H1 (cell line): ENCODE measurements around the gene ENTPD5. TPM values are rescaled to one million over a fixed set of nuclear protein-coding genes. Genes with fewer than 3 reads are reported as not detected.

Source experiments
- CTCF ChIA-PET: fragments of 300-600 bp; sonication (Branson Sonifier 250); formaldehyde crosslinking; loops from one replicate; lab custom pipeline; 2021; ENCODE audit not compliant: partially characterized antibody; lab: Charles Lee
- POLR2A ChIA-PET: fragments of 300-600 bp; sonication (Branson Sonifier 250); formaldehyde crosslinking; loops from one replicate; lab custom pipeline; 2021; ENCODE audit warnings: inconsistent platforms; ENCODE audit not compliant: partially characterized antibody; lab: Charles Lee
- DNase-seq, 2 experiments: peaks; one replicate each; pipeline versions ENCODE4 v3.0.0 to v3.0.0-alpha.2; 2010 to 2022; ENCODE audit warnings: low spot score in 2 of 2, low read depth in 1 of 2, mixed read lengths in 1 of 2
- FAIRE-seq: peaks from 2 replicates; lab custom pipeline; 2011; peaks lifted over from hg19 to GRCh38; lab: Jason Lieb, UNC
- H2AFZ ChIP-seq: 2 replicates; pipeline ENCODE4 v1.8.1; 2012; ENCODE audit warnings: low read length, inconsistent platforms
- H2AK5ac ChIP-seq: 2 replicates; pipeline ENCODE4 v1.6.1; 2013; ENCODE audit warnings: low read depth, low read length
- H2BK120ac ChIP-seq: replicated peaks from 2 replicates; pipeline ENCODE3; 2013; ENCODE audit warnings: low read depth, low read length, inconsistent platforms
- H2BK12ac ChIP-seq: 2 replicates; pipeline ENCODE4 v1.6.1; 2013; ENCODE audit warnings: low read depth, low read length
- H2BK15ac ChIP-seq: 2 replicates; pipeline ENCODE4 v1.6.1; 2013; ENCODE audit warnings: low read length
- H2BK20ac ChIP-seq: 2 replicates; pipeline ENCODE4 v1.6.1; 2013; ENCODE audit warnings: low read length
- H2BK5ac ChIP-seq: 2 replicates; pipeline ENCODE4 v1.6.1; 2013; ENCODE audit warnings: low read depth, low read length
- H3K14ac ChIP-seq: 2 replicates; pipeline ENCODE4 v1.6.1; 2013; ENCODE audit warnings: inconsistent platforms; ENCODE audit not compliant: insufficient read length
- H3K18ac ChIP-seq: 2 replicates; pipeline ENCODE4 v1.6.1; 2013; ENCODE audit warnings: low read length; ENCODE audit errors: extremely low read depth
- H3K23ac ChIP-seq: 2 replicates; pipeline ENCODE4 v1.6.1; 2013; ENCODE audit warnings: inconsistent platforms; ENCODE audit not compliant: insufficient read length
- H3K23me2 ChIP-seq: 2 replicates; pipeline ENCODE4 v1.6.1; 2013; ENCODE audit warnings: low read depth, low read length
- H3K27ac ChIP-seq: 2 replicates; pipeline ENCODE4 v1.6.1; 2011; ENCODE audit warnings: low read depth, low read length, inconsistent platforms
- H3K27me3 ChIP-seq, 4 experiments: replicated peaks in 1 of 4; 1 replicate in 1 of 4; 2 replicates in 3 of 4; pipeline versions ENCODE4 v1.6.1 to v1.8.1; 2011 to 2013; ENCODE audit warnings: low read length in 3 of 4, mild to moderate bottlenecking in 3 of 4, inconsistent platforms in 2 of 4, mixed read lengths in 2 of 4, moderate library complexity in 1 of 4; ENCODE audit not compliant: control insufficient read depth in 3 of 4, insufficient read depth in 3 of 4; ENCODE audit errors: extremely low read depth in 1 of 4
- H3K36me3 ChIP-seq, 4 experiments: 2 replicates each; pipeline versions ENCODE4 v1.6.1 to v1.8.1; 2011 to 2013; ENCODE audit warnings: mild to moderate bottlenecking in 4 of 4, low read length in 3 of 4, moderate library complexity in 2 of 4, control low read depth in 1 of 4, inconsistent platforms in 1 of 4; ENCODE audit not compliant: insufficient read depth in 4 of 4, control insufficient read depth in 2 of 4
- H3K4ac ChIP-seq: replicated peaks from 2 replicates; pipeline ENCODE3; 2013; ENCODE audit warnings: low read length, low read depth, mixed read lengths, inconsistent platforms; ENCODE audit not compliant: insufficient read length
- H3K4me1 ChIP-seq, 4 experiments: replicated peaks in 1 of 4; 1 replicate in 1 of 4; 2 replicates in 3 of 4; pipeline versions ENCODE4 v1.6.1 to v1.8.1; 2011 to 2013; ENCODE audit warnings: low read length in 3 of 4, inconsistent platforms in 2 of 4, mixed read lengths in 1 of 4; ENCODE audit not compliant: insufficient read depth in 4 of 4, control insufficient read depth in 3 of 4
- H3K4me2 ChIP-seq, 2 experiments: 2 replicates each; pipeline versions ENCODE4 v1.6.1 to v1.8.1; 2011 to 2013; ENCODE audit warnings: low read depth in 2 of 2, low read length in 2 of 2, control low read depth in 1 of 2, inconsistent platforms in 1 of 2, mild to moderate bottlenecking in 1 of 2; ENCODE audit not compliant: insufficient read depth in 1 of 2
- H3K4me3 ChIP-seq, 4 experiments: fragments of 200-600, 300-600 bp in 1 of 4; sonication (generic), shearing (Covaris generic), sonication (Bioruptor Twin) in 1 of 4; 2 replicates each; pipeline versions ENCODE4 v1.5.1 to v1.8.1; 2011 to 2016; ENCODE audit warnings: low read length in 4 of 4, low read depth in 3 of 4, control low read depth in 2 of 4, inconsistent platforms in 2 of 4, mild to moderate bottlenecking in 2 of 4, mixed read lengths in 1 of 4, moderate library complexity in 1 of 4; ENCODE audit not compliant: insufficient read depth in 2 of 4; ENCODE audit errors: extremely low read depth in 1 of 4
- H3K56ac ChIP-seq: replicated peaks from 2 replicates; pipeline ENCODE3; 2013; ENCODE audit warnings: low read depth, mild to moderate bottlenecking, mixed read lengths, low read length, inconsistent platforms; ENCODE audit not compliant: insufficient read length
- H3K79me1 ChIP-seq: 2 replicates; pipeline ENCODE4 v1.6.1; 2013; ENCODE audit warnings: low read depth, low read length, control low read depth
- H3K79me2 ChIP-seq, 2 experiments: 2 replicates each; pipeline versions ENCODE4 v1.6.1 to v1.8.1; 2012 to 2013; ENCODE audit warnings: low read length in 2 of 2, mild to moderate bottlenecking in 2 of 2, inconsistent platforms in 1 of 2; ENCODE audit not compliant: insufficient read depth in 2 of 2, control insufficient read depth in 1 of 2
- H3K9ac ChIP-seq, 4 experiments: replicated peaks in 1 of 4; 1 replicate in 1 of 4; 2 replicates in 3 of 4; pipeline versions ENCODE4 v1.6.1 to v1.8.1; 2011 to 2013; ENCODE audit warnings: low read depth in 3 of 4, low read length in 3 of 4, control low read depth in 2 of 4, mild to moderate bottlenecking in 2 of 4, moderate library complexity in 2 of 4, inconsistent platforms in 1 of 4; ENCODE audit errors: extremely low read depth in 1 of 4
- H3K9me3 ChIP-seq, 2 experiments: 2 replicates each; pipeline versions ENCODE4 v1.6.1 to v1.8.1; 2012 to 2013; ENCODE audit warnings: mild to moderate bottlenecking in 2 of 2, moderate library complexity in 2 of 2, control low read depth in 1 of 2, inconsistent platforms in 1 of 2, low read depth in 1 of 2, low read length in 1 of 2, mixed read lengths in 1 of 2; ENCODE audit not compliant: insufficient read depth in 2 of 2
- H4K20me1 ChIP-seq, 2 experiments: replicated peaks in 1 of 2; 2 replicates each; pipeline versions ENCODE3 to v1.8.1; 2011 to 2013; ENCODE audit warnings: inconsistent platforms in 2 of 2, low read length in 2 of 2, mild to moderate bottlenecking in 1 of 2; ENCODE audit not compliant: insufficient read depth in 2 of 2, control insufficient read depth in 1 of 2
- H4K5ac ChIP-seq: 2 replicates; pipeline ENCODE4 v1.6.1; 2013; ENCODE audit warnings: low read length, low read depth, mixed read lengths, inconsistent platforms; ENCODE audit not compliant: insufficient read length
- H4K8ac ChIP-seq: 2 replicates; pipeline ENCODE4 v1.8.0; 2013; ENCODE audit warnings: mild to moderate bottlenecking, moderate library complexity, low read length, inconsistent platforms; ENCODE audit not compliant: insufficient read depth; ENCODE audit errors: extremely low read depth
- H4K91ac ChIP-seq: replicated peaks from 2 replicates; pipeline ENCODE3; 2013; ENCODE audit warnings: low read length, mixed read lengths, inconsistent platforms; ENCODE audit not compliant: insufficient read length
- BACH1 ChIP-seq: IDR thresholded peaks from 2 replicates; pipeline ENCODE4 v1.6.1; 2012; ENCODE audit warnings: low read length, improper control_type of control experiment
- CEBPB ChIP-seq: IDR thresholded peaks from 2 replicates; pipeline ENCODE4 v1.6.1; 2012; ENCODE audit warnings: low read depth, low read length
- CREB1 ChIP-seq: IDR thresholded peaks from 2 replicates; pipeline ENCODE4 v1.6.1; 2012; ENCODE audit warnings: inconsistent platforms
- FOSL1 ChIP-seq: IDR thresholded peaks from 2 replicates; pipeline ENCODE4 v1.6.1; 2011; ENCODE audit warnings: mild to moderate bottlenecking, low read depth, low read length, moderate library complexity; ENCODE audit not compliant: insufficient read depth
- KDM5A ChIP-seq: fragments of 200-600 bp; IDR thresholded peaks from 2 replicates; pipeline ENCODE4 v1.7.1; 2012; ENCODE audit warnings: mild to moderate bottlenecking, low read length, inconsistent platforms, mixed read lengths
- NANOG ChIP-seq: IDR thresholded peaks from 2 replicates; pipeline ENCODE4 v1.6.1; 2011; ENCODE audit warnings: low read length, low read depth, mild to moderate bottlenecking, inconsistent platforms; ENCODE audit not compliant: insufficient read depth, poor library complexity, severe bottlenecking
- POLR2A ChIP-seq, 2 experiments: IDR thresholded peaks; 1 replicate in 1 of 2; 2 replicates in 1 of 2; pipeline ENCODE4 v1.6.1; 2011; ENCODE audit warnings: low read depth in 2 of 2, low read length in 2 of 2, mild to moderate bottlenecking in 2 of 2; ENCODE audit errors: control extremely low read depth in 1 of 2
- POLR2AphosphoS5 ChIP-seq: IDR thresholded peaks from 2 replicates; pipeline ENCODE4 v1.6.1; 2011; ENCODE audit warnings: low read depth, low read length
- RFX5 ChIP-seq: IDR thresholded peaks from 2 replicates; pipeline ENCODE4 v1.6.1; 2011; ENCODE audit warnings: low read depth, low read length, improper control_type of control experiment, borderline replicate concordance
- SIN3A ChIP-seq, 2 experiments: IDR thresholded peaks in 1 of 2; conservative IDR thresholded peaks in 1 of 2; 2 replicates each; pipeline ENCODE4 v1.6.1; 2011 to 2012; ENCODE audit warnings: low read length in 2 of 2, improper control_type of control experiment in 1 of 2, low read depth in 1 of 2, mild to moderate bottlenecking in 1 of 2
- SIX5 ChIP-seq: IDR thresholded peaks from 2 replicates; pipeline ENCODE4 v1.6.1; 2011; ENCODE audit warnings: mild to moderate bottlenecking, low read depth, low read length
- TAF7 ChIP-seq: optimal IDR thresholded peaks from 2 replicates; pipeline ENCODE3; 2011; ENCODE audit warnings: low read depth, mild to moderate bottlenecking, inconsistent platforms, low read length, moderate library complexity, borderline replicate concordance
- TCF12 ChIP-seq: IDR thresholded peaks from 2 replicates; pipeline ENCODE4 v1.6.1; 2011; ENCODE audit warnings: low read depth, mild to moderate bottlenecking, low read length
- TEAD4 ChIP-seq: IDR thresholded peaks from 2 replicates; pipeline ENCODE4 v1.6.1; 2012; ENCODE audit warnings: low read depth, low read length, inconsistent platforms, mixed read lengths
- WGBS, 2 experiments: shearing (Covaris generic) in 1 of 2; methylation state at CpG; one replicate each; pipeline versions ENCODE4 v1.1.6 to v1.1.7; 2013 to 2015; ENCODE audit warnings: low lambda C conversion rate in 2 of 2, mixed read lengths in 2 of 2, inconsistent platforms in 1 of 2, low coverage in 1 of 2, missing lambda C conversion rate in 1 of 2; ENCODE audit not compliant: insufficient replicate concordance in 2 of 2, insufficient coverage in 1 of 2, insufficient read length in 1 of 2; ENCODE audit errors: extremely low coverage in 1 of 2, missing lambda C conversion rate in 1 of 2; 5-methylcytosine and 5-hydroxymethylcytosine counted together
- polyA plus RNA-seq, 7 experiments: library from polyadenylated mRNA; depleted of rRNA in 3 of 7; stranded (reverse) in 5 of 7; unstranded in 2 of 7; fragments of >200 nt in 5 of 7; fragments of 200-250 nt in 2 of 7; gene quantifications; 1 replicate in 5 of 7; 2 replicates in 1 of 7; 4 replicates in 1 of 7; pipeline versions ENCODE4 v1.2.1 to v1.2.3, GENCODE V29; 2011 to 2013; ENCODE audit warnings: missing spikeins in 2 of 7, mixed read lengths in 2 of 7
- total RNA-seq: library from RNA; stranded (reverse); fragmentation: NEBNext Ultra II Directional; extraction: Animal tissue kit (Norgen Biotek cat#: 25700); gene quantifications from 2 replicates; pipeline ENCODE4 v1.2.1, GENCODE V29; 2021
- TF ChIP-seq, protein P1 (sequence below): IDR thresholded peaks from 2 replicates; pipeline ENCODE4 v1.6.1; 2012; ENCODE audit warnings: inconsistent platforms

ENTPD5 gene
- total and polyA plus RNA-seq, 2 of the 8 experiments (the other 6 are each of a cell fraction or from before 2014, with no cell fraction given): 5.0 to 6.5 TPM

DNA sequence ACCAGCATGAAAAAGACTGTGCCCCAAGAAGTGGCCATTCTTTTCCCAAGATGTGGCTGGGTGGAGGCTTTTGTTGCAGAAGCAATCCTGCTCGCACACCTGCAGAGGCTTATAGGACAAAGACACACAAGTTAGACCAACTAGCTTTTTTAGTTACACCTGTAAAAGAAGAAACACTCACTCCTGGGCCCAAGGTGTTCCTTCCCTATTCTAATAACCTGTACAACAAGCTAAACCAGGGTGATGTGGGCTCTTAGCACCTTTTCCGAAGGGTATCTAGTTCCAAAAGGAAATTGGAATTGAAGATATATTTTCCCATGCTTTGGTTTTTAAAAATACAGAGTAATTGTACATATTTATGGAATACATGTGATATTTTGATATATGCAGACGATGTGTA lies 31.0 kb downstream of the ENTPD5 start:
- no peak overlapping the region for H3K4me2 ChIP-seq
- no peak overlapping the region for H3K4me3 ChIP-seq
- H3K27me3 ChIP-seq: no peaks in the 10 kb centered on the region
- H2BK120ac ChIP-seq: no peak overlapping the region
- no peak overlapping the region for H2AFZ ChIP-seq
- no peak overlapping the region for H3K4ac ChIP-seq
- no peak overlapping the region for H3K9ac ChIP-seq
- H3K27ac ChIP-seq: no peak overlapping the region
- FAIRE-seq (no peak), DNase-seq (no peak)
- H3K9me3 ChIP-seq: no peaks in the 10 kb centered on the region
- no peak overlapping the region for H3K18ac ChIP-seq
- H4K20me1 ChIP-seq: no peaks in the 10 kb centered on the region
- H2BK15ac ChIP-seq: no peak overlapping the region
- H3K4me1 ChIP-seq: no peaks in the 10 kb centered on the region
- H2BK20ac ChIP-seq: no peak overlapping the region
- no peak overlapping the region for H4K8ac ChIP-seq
- H3K14ac ChIP-seq: no peak overlapping the region
- H3K36me3 ChIP-seq: peaks cover 0 to 8% (median 0%) of the 10 kb centered on the region in 4 experiments; a peak in 1 of 8 replicates
- no peak overlapping the region for H2AK5ac ChIP-seq
- H3K56ac ChIP-seq: no peak overlapping the region
- no peaks in the 10 kb centered on the region for H3K79me1 ChIP-seq
- H3K23ac ChIP-seq: no peak overlapping the region
- TF ChIP-seq TAF7 (no peak), TCF12 (no peak), POLR2AphosphoS5 (no peak), BACH1 (no peak), CREB1 (no peak), NANOG (no peak), RFX5 (no peak), SIX5 (no peak), SIN3A (conservative IDR thresholded peaks at IDR 0.05 in 1 of 2, IDR thresholded peaks at IDR 0.05 in 1 of 2; ENCODE audit: low read depth in 1 of 2, low read length in 2 of 2) (no peak), KDM5A (no peak), FOSL1 (no peak), CEBPB (no peak), TEAD4 (no peak), POLR2A (IDR thresholded peaks at IDR 0.05; ENCODE audit: control extremely low read depth in 1 of 2, low read depth in 2 of 2, low read length in 2 of 2) (no peak)
- TF ChIP-seq, protein P1, sequence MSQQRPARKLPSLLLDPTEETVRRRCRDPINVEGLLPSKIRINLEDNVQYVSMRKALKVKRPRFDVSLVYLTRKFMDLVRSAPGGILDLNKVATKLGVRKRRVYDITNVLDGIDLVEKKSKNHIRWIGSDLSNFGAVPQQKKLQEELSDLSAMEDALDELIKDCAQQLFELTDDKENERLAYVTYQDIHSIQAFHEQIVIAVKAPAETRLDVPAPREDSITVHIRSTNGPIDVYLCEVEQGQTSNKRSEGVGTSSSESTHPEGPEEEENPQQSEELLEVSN: no peak
- no peak overlapping the region for H4K5ac ChIP-seq
- no peak overlapping the region for H2BK5ac ChIP-seq
- H3K23me2 ChIP-seq: no peaks in the 10 kb centered on the region
- H3K79me2 ChIP-seq: no peaks in the 10 kb centered on the region
- H4K91ac ChIP-seq: no peak overlapping the region
- 90% methylated on average over 3 of the region's 3 CpGs; no CpG with 5 or more reads in 1 of the 2 experiments for WGBS, 2 experiments
- no peak overlapping the region for H2BK12ac ChIP-seq
- CTCF ChIA-PET: interaction anchor here (0.7 to 1.1 kb wide), 2 partner anchors 14 to 30 kb away, joined by 3 to 4 read pairs; no protein-coding TSS in a partner anchor
- POLR2A ChIA-PET: interaction anchor here (1.5 kb wide), 1 partner anchor 15 kb away, joined by 3 read pairs; no protein-coding TSS in a partner anchor
